Keratinocyte (primary cell): ENCODE measurements around the gene CACNA1C. TPM values are rescaled to one million over a fixed set of nuclear protein-coding genes. Genes with fewer than 3 reads are reported as not detected.

Source experiments
- DNase-seq: peaks from one replicate; pipeline ENCODE4 v3.0.0-alpha.2; 2011; ENCODE audit warnings: low read depth, missing footprints, low spot score
- FAIRE-seq: peaks from 2 replicates; lab custom pipeline; 2011; peaks lifted over from hg19 to GRCh38; lab: Jason Lieb, UNC
- H2AFZ ChIP-seq: 2 replicates; pipeline ENCODE4 v1.6.0; 2012; ENCODE audit warnings: low read length, control low read depth, inconsistent platforms; ENCODE audit not compliant: control insufficient read depth
- H3K27ac ChIP-seq: 2 replicates; pipeline ENCODE4 v1.5.1; 2011; ENCODE audit warnings: low read length; ENCODE audit not compliant: control insufficient read depth, insufficient read depth
- H3K27me3 ChIP-seq: 3 replicates; pipeline ENCODE4 v1.6.0; 2011; ENCODE audit warnings: low read length; ENCODE audit not compliant: control insufficient read depth, insufficient read depth; ENCODE audit errors: extremely low read depth
- H3K36me3 ChIP-seq, 2 experiments: 2 replicates in 1 of 2; 3 replicates in 1 of 2; pipeline ENCODE4 v1.5.1; 2011; ENCODE audit warnings: low read length in 2 of 2, mild to moderate bottlenecking in 1 of 2; ENCODE audit not compliant: control insufficient read depth in 2 of 2, insufficient read depth in 2 of 2; ENCODE audit errors: extremely low read depth in 1 of 2
- H3K4me1 ChIP-seq: 3 replicates; pipeline ENCODE4 v1.5.1; 2011; ENCODE audit warnings: low read length; ENCODE audit not compliant: control insufficient read depth, insufficient read depth; ENCODE audit errors: extremely low read depth
- H3K4me2 ChIP-seq: 3 replicates; pipeline ENCODE4 v1.6.0; 2011; ENCODE audit warnings: low read depth, low read length; ENCODE audit not compliant: control insufficient read depth, insufficient read depth; ENCODE audit errors: extremely low read depth
- H3K4me3 ChIP-seq, 3 experiments: fragments of 200-600 bp in 1 of 3; sonication (generic) in 1 of 3; 2 replicates in 2 of 3; 3 replicates in 1 of 3; pipeline ENCODE4 v1.5.1; 2011 to 2016; ENCODE audit warnings: low read length in 3 of 3, mild to moderate bottlenecking in 3 of 3, control low read depth in 2 of 3, inconsistent platforms in 1 of 3, low read depth in 1 of 3, mixed read lengths in 1 of 3, mixed run types in 1 of 3, moderate library complexity in 1 of 3; ENCODE audit not compliant: control insufficient read depth in 2 of 3, insufficient read depth in 2 of 3; ENCODE audit errors: extremely low read depth in 1 of 3
- H3K79me2 ChIP-seq: 2 replicates; pipeline ENCODE4 v1.6.0; 2012; ENCODE audit warnings: low read length; ENCODE audit not compliant: control insufficient read depth, insufficient read depth
- H3K9ac ChIP-seq: 3 replicates; pipeline ENCODE4 v1.6.0; 2011; ENCODE audit warnings: low read length; ENCODE audit not compliant: control insufficient read depth, insufficient read depth; ENCODE audit errors: extremely low read depth
- H3K9me1 ChIP-seq: 3 replicates; pipeline ENCODE4 v1.6.0; 2011; ENCODE audit warnings: low read length; ENCODE audit not compliant: control insufficient read depth, insufficient read depth; ENCODE audit errors: extremely low read depth
- H3K9me3 ChIP-seq: 2 replicates; pipeline ENCODE4 v1.5.1; 2012; ENCODE audit warnings: low read depth, low read length; ENCODE audit not compliant: control insufficient read depth
- H4K20me1 ChIP-seq: 3 replicates; pipeline ENCODE4 v1.6.0; 2011; ENCODE audit warnings: low read length; ENCODE audit not compliant: control insufficient read depth, insufficient read depth; ENCODE audit errors: extremely low read depth
- EZH2 ChIP-seq: IDR thresholded peaks from one replicate; pipeline ENCODE4 v1.6.1; 2012; ENCODE audit warnings: inconsistent platforms, mild to moderate bottlenecking, low read length, moderate library complexity
- dilution Hi-C: fragments of 300-500 bp; cut with MboI; formaldehyde crosslinking; loops from one replicate; pipeline ENCODE4 v1.7.0; 2020; ENCODE audit warnings: low sequenced_read_pairs; ENCODE audit not compliant: extremely low pct_ligation_motif_present
- polyA plus RNA-seq, 5 experiments: library from polyadenylated mRNA; depleted of rRNA in 3 of 5; stranded (reverse) in 3 of 5; stranded (forward) in 1 of 5; unstranded in 1 of 5; fragments of >200 nt; gene quantifications; 1 replicate in 1 of 5; 2 replicates in 3 of 5; 3 replicates in 1 of 5; pipeline versions ENCODE4 v1.2.1 to v1.2.3, GENCODE V29; 2011 to 2012; ENCODE audit warnings: missing spikeins in 2 of 5, low read depth in 1 of 5, low replicate concordance in 1 of 5
- TF ChIP-seq, protein P1 (sequence below), 3 experiments: IDR thresholded peaks in 1 of 3; conservative IDR thresholded peaks in 1 of 3; optimal IDR thresholded peaks in 1 of 3; 2 replicates in 2 of 3; 3 replicates in 1 of 3; pipeline versions ENCODE3 to v1.5.1; 2011; ENCODE audit warnings: low read length in 3 of 3, mild to moderate bottlenecking in 3 of 3, moderate library complexity in 2 of 3, control low read depth in 1 of 3, inconsistent platforms in 1 of 3; ENCODE audit not compliant: insufficient read depth in 2 of 3; ENCODE audit errors: extremely low read depth in 1 of 3

CACNA1C gene
- polyA plus RNA-seq, 1 donor (not counting 4 experiments of a cell fraction or from before 2014, with no cell fraction given), result not detected

DNA sequence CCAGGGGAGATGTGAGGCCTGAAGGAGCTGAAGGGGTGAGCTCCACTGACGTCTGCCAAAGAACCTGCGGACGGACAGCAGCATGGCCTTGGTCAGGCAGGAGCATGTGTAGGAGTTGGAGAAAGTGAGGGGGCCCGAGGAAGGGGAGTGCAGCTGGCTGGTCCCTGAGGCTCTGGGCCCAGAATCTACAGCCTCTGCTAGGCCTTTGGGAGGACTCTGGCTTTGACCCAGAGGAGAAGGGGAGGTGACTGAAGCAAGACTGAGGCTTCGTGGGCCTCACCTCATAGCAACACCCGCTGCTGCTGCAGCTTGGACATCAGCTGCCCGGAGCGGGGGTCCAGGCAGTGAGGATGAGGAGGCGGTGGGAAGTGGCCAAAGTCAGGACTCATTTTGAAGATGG, 525.4 kb downstream of the CACNA1C start:
- no peak for TF ChIP-seq EZH2
- TF ChIP-seq, protein P1, sequence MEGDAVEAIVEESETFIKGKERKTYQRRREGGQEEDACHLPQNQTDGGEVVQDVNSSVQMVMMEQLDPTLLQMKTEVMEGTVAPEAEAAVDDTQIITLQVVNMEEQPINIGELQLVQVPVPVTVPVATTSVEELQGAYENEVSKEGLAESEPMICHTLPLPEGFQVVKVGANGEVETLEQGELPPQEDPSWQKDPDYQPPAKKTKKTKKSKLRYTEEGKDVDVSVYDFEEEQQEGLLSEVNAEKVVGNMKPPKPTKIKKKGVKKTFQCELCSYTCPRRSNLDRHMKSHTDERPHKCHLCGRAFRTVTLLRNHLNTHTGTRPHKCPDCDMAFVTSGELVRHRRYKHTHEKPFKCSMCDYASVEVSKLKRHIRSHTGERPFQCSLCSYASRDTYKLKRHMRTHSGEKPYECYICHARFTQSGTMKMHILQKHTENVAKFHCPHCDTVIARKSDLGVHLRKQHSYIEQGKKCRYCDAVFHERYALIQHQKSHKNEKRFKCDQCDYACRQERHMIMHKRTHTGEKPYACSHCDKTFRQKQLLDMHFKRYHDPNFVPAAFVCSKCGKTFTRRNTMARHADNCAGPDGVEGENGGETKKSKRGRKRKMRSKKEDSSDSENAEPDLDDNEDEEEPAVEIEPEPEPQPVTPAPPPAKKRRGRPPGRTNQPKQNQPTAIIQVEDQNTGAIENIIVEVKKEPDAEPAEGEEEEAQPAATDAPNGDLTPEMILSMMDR (optimal IDR thresholded peaks at IDR 0.05 in 1 of 3, IDR thresholded peaks at IDR 0.05 in 1 of 3, conservative IDR thresholded peaks at IDR 0.05 in 1 of 3; ENCODE audit: extremely low read depth in 1 of 3, insufficient read depth in 2 of 3, low read length in 3 of 3), result no peak
- Histone ChIP-seq H3K9ac (no peak overlapping the region), H3K9me3 (no peaks in the 10 kb centered on the region), H3K27me3 (peaks cover 14% of the 10 kb centered on the region), H3K4me2 (no peak overlapping the region), H3K4me1 (no peaks in the 10 kb centered on the region), H3K4me3 (no peak overlapping the region), H3K27ac (no peak overlapping the region), H4K20me1 (no peaks in the 10 kb centered on the region), H2AFZ (no peak overlapping the region), H3K9me1 (no peaks in the 10 kb centered on the region), H3K36me3 (no peaks in the 10 kb centered on the region), H3K79me2 (no peaks in the 10 kb centered on the region)
- DNase-seq (no peak), FAIRE-seq (no peak)
- dilution Hi-C loops, result no loop called here

GRCh38 chr12:2578772-2579171, 526.0 kb downstream of the CACNA1C start:
- H3K27me3 ChIP-seq, result peaks cover 20% of the 10 kb centered on the region
- no peaks in the 10 kb centered on the region for H3K4me1 ChIP-seq
- H2AFZ ChIP-seq, result no peak overlapping the region
- no peaks in the 10 kb centered on the region for H3K79me2 ChIP-seq
- dilution Hi-C loops, result no loop called here
- TF ChIP-seq, protein P1 (optimal IDR thresholded peaks at IDR 0.05 in 1 of 3, IDR thresholded peaks at IDR 0.05 in 1 of 3, conservative IDR thresholded peaks at IDR 0.05 in 1 of 3; ENCODE audit: extremely low read depth in 1 of 3, insufficient read depth in 2 of 3, low read length in 3 of 3), result no peak
- no peak for TF ChIP-seq EZH2
- no peak overlapping the region for H3K4me3 ChIP-seq
- H3K9me3 ChIP-seq, result no peaks in the 10 kb centered on the region
- H3K9me1 ChIP-seq, result no peaks in the 10 kb centered on the region
- H4K20me1 ChIP-seq, result no peaks in the 10 kb centered on the region
- FAIRE-seq (no peak), DNase-seq (no peak)
- no peaks in the 10 kb centered on the region for H3K36me3 ChIP-seq
- H3K9ac ChIP-seq, result no peak overlapping the region
- no peak overlapping the region for H3K4me2 ChIP-seq
- no peak overlapping the region for H3K27ac ChIP-seq
